IMR-90 (cell line): Measurements from ENCODE around the gene SCFD2.

Experiments
- MAZ ChIP-seq: IDR thresholded peaks from 2 replicates; pipeline ENCODE4 v1.6.1; 2012; ENCODE audit warnings: low read depth, mild to moderate bottlenecking, low read length, improper control_type of control experiment, moderate library complexity, borderline replicate concordance
- MXI1 ChIP-seq: IDR thresholded peaks from 2 replicates; pipeline ENCODE4 v1.6.1; 2012; ENCODE audit warnings: low read depth, mild to moderate bottlenecking, low read length, moderate library complexity, borderline replicate concordance
- POLR2A ChIP-seq: IDR thresholded peaks from 2 replicates; pipeline ENCODE4 v1.6.1; 2012; ENCODE audit warnings: mild to moderate bottlenecking, low read depth, low read length

GRCh38 chr4:52957220-52957686 lies 408.6 kb downstream of the SCFD2 start:
- TF ChIP-seq MAZ (no peak), POLR2A (no peak), MXI1 (no peak)
